Measurements from ENCODE around the gene FOXP1.

Gene FOXP1

GRCh38 chr3:71065764-71066013, 517.8 kb downstream of the FOXP1 start:
- peak overlapping the region; percentile 70 for H3K4me3 ChIP-seq (ENCODE audit: low read length)
- no peak for DNase-seq (ENCODE audit: low read depth, low spot score)

GRCh38 chr3:71064956-71065763, 518.4 kb downstream of the FOXP1 start:
- H3K4me3 ChIP-seq (ENCODE audit: low read length), result peak overlapping the region; percentile 70
- no peak for DNase-seq (ENCODE audit: low read depth, low spot score)

DNA sequence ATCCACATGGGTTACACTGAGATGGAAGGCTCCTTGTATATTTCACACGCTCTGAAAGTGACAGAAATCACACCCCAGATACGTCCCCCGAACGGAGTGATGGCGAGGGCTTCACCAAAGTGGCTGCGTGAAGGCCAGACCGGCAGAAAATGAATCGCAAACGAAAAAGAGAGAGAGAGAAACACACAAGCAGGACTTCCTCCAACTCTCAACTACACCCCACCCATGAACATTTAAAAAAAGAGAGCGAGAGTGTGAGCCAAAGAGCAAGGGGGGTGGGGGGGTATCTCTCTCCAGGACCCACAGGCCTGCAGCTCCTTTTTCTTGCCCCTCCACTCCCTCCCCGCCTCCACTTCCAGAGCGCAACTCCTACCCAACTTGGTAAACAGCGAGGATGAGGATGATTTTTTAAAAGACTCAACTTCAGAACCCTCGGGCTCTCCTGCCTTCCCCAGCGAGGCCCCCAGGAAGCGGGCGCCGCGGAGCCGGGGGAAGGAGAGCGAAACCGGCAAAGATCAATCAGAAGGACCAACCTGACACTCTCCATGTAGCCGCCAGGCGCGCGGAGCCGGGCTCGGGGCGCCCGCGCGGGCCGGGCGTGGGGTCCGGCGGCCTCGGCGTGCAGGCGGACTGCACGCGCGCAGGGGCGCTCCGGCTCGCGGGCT, 519.1 kb downstream of the FOXP1 start:
- peak overlapping the region; percentile 68 for H3K4me3 ChIP-seq (ENCODE audit: low read length)
- no peak for DNase-seq (ENCODE audit: low read depth, low spot score)

GRCh38 chr3:71063773-71064290, 519.7 kb downstream of the FOXP1 start:
- peak overlapping the region; percentile 68 for H3K4me3 ChIP-seq (ENCODE audit: low read length)
- DNase-seq (ENCODE audit: low read depth, low spot score), result no peak

- no peak for DNase-seq (ENCODE audit: low read depth, low spot score)
- peak overlapping the region; percentile 68 for H3K4me3 ChIP-seq (ENCODE audit: low read length)
These were observed 520.4 kb downstream of the FOXP1 start for GRCh38 chr3:71062952-71063772.

GRCh38 chr3:71062037-71062932, 521.2 kb downstream of the FOXP1 start:
- H3K4me3 ChIP-seq (ENCODE audit: low read length), result no peak overlapping the region
- DNase-seq (ENCODE audit: low read depth, low spot score), result no peak

GRCh38 chr3:71061581-71061980, 521.9 kb downstream of the FOXP1 start:
- H3K4me3 ChIP-seq (ENCODE audit: low read length), result no peak overlapping the region
- no peak for DNase-seq (ENCODE audit: low read depth, low spot score)

GRCh38 chr3:71061037-71061436, 522.5 kb downstream of the FOXP1 start:
- DNase-seq (ENCODE audit: low read depth, low spot score), result no peak
- H3K4me3 ChIP-seq (ENCODE audit: low read length), result no peak overlapping the region

GRCh38 chr3:71060536-71060935, 523.0 kb downstream of the FOXP1 start:
- H3K4me3 ChIP-seq (ENCODE audit: low read length), result no peak overlapping the region

GRCh38 chr3:71057526-71057894, 526.0 kb downstream of the FOXP1 start:
- H3K4me3 ChIP-seq (ENCODE audit: low read length), result no peak overlapping the region
- DNase-seq (ENCODE audit: low read depth, low spot score), result no peak

More at GRCh38 chr3:71060536-71060935, 523.0 kb downstream of the FOXP1 start:
- no peak for DNase-seq (ENCODE audit: low read depth, low spot score)

- H3K4me3 ChIP-seq (ENCODE audit: low read length), result no peak overlapping the region
- no peak for DNase-seq (ENCODE audit: low read depth, low spot score)
These were observed 527.2 kb downstream of the FOXP1 start for GRCh38 chr3:71056327-71056726.

DNA sequence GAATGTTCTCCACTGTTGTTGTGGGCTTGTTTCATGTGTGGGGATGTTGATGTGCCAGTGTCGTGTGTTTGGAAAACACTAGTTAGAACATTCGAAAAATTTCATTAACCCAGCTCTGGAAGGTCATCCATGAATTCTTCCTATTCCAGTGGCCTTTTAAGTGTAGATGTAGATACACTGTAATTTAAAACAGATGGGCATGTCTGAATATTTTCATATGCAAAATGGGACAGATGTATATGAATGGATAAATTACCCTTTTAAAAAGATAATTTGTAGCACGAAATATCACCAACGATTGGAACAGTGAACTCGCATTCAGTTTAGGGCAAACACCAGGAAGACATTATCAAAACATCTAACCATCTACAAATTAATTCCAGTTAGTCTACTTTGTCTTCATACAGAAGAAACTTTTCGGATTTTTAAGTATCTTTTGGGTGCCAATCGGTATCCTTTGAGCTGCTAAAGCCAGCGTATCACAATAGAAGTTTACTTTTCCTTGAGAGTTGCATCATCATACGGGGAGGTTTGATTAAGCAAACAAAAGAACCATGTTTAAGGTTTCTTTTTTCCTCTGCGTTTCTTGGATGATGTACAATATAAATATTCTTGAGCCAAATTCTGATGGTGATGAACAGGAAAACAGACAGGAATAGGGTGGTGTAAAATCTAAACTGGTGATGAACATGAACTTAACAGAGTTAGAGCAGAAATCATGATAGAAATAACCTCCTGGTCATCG, 528.1 kb downstream of the FOXP1 start:
- DNase-seq (ENCODE audit: low read depth, low spot score), result no peak
- no peak overlapping the region for H3K4me3 ChIP-seq (ENCODE audit: low read length)

GRCh38 chr3:71054312-71054711, 529.2 kb downstream of the FOXP1 start:
- no peak overlapping the region for H3K4me3 ChIP-seq (ENCODE audit: low read length)
- DNase-seq (ENCODE audit: low read depth, low spot score), result no peak

DNA sequence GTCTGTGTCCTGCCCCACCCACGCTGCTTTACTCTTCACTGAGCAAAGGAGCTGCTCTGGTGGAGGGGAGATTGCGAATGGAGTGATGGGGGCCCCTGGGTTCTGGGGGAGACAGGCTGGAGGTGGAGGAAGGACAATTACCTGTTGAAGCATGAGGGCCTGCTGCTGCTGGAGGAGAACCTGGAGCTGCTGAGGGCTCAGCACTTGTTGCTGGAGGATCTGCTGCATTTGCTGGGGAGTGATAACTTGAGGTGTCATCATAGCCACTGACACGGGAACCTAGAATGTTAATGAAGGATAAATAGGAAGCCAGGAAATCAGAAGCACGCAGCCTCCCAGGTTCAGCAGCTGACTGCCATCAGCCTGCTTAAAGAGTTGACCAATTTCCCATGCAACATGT, 530.0 kb downstream of the FOXP1 start:
- DNase-seq (ENCODE audit: low read depth, low spot score), result no peak
- no peak overlapping the region for H3K4me3 ChIP-seq (ENCODE audit: low read length)

DNA sequence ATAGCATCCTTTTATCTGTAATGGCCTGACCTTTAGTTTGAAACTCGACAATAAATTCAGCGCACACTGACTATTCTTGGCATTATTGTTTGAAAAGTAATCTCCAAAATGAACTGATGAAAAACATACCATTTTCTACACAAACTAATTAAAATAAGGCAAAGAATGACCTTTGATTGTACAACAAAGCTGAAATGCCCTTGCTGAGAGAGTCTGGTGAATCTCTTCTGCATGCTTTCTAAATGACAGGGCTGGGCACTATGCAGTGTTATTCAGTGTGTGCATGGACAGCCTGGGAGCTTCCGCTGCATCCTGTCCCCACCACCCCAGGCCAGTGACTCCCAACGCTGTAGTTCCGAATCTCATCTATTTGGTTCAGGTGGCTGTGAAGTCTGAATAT, 530.8 kb downstream of the FOXP1 start:
- H3K4me3 ChIP-seq (ENCODE audit: low read length), result no peak overlapping the region
- DNase-seq (ENCODE audit: low read depth, low spot score), result no peak

DNA sequence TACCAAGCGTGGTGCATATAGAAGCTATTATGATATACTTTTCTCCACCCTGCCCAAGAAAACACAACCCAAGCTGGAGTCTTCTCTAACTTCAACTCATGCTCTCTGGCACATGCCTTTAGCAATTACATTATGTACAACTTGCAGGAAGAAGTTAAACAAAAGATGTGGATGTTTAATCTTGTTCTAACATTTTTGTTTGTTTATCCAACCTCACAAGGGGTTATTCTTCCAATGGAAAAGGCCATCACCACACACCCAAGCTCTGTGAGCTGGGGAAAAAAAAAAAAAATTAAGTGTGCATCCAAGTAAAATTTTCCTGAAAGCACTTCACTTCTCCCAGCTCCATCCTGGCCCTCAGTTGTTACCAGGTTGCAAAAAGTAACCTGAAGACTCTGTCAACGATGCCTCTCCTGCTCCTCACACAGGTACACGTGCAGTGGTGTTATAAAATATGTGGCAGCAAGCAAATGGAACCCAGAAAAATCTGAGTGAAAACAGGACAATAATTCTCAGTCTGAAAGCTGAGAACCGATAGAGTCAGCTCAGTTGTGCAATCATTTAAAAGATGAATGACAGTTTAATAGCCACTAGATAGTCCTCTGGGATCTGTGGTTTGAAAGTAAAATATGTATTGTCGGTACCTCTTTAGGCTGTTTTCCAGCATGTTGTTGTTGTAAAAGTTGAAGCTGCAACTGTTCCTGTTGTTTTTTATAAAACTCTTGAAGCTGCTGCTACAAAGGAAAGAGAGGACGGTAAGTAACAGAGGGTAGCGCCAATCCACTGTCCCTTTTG, 531.4 kb downstream of the FOXP1 start:
- no peak for DNase-seq (ENCODE audit: low read depth, low spot score)
- no peak overlapping the region for H3K4me3 ChIP-seq (ENCODE audit: low read length)

GRCh38 chr3:71051259-71051595, 532.3 kb downstream of the FOXP1 start:
- no peak overlapping the region for H3K4me3 ChIP-seq (ENCODE audit: low read length)
- no peak for DNase-seq (ENCODE audit: low read depth, low spot score)

Measured in Jurkat, Clone E6-1 (cell line).